ENCODE measurements around the gene EFCAB11. TPM values are rescaled to one million over a fixed set of nuclear protein-coding genes. Genes with fewer than 3 reads are reported as not detected.

Gene EFCAB11
- total RNA-seq, 6 experiments from 2014 or later: 1.7 to 4.7 (median 3.2) TPM

GRCh38 chr14:89794096-89794495 is 160.4 kb downstream of the EFCAB11 start:
- ATAC-seq: no peak
- Histone ChIP-seq H3K27me3 (no peaks in the 10 kb centered on the region), H3K4me3 (no peak overlapping the region), H3K9me3 (no peaks in the 10 kb centered on the region), H3K36me3 (no peaks in the 10 kb centered on the region), H3K27ac (no peak overlapping the region), H3K4me1 (no peaks in the 10 kb centered on the region)
- intact Hi-C loops (cut with DNase I): no loop called here
- DNase-seq: no peak
- 48% methylated on average over 3 of the region's 3 CpGs for WGBS (ENCODE audit: insufficient coverage, low coverage, low lambda C conversion rate, missing lambda C conversion rate)
- TF ChIP-seq CTCF (IDR thresholded peaks at IDR 0.05): no peak
- no peak for TF ChIP-seq POLR2A (IDR thresholded peaks at IDR 0.05)

- ATAC-seq: no peak
- no peak for DNase-seq
- no peaks in the 10 kb centered on the region for H3K4me1 ChIP-seq
- H3K27me3 ChIP-seq: no peaks in the 10 kb centered on the region
- H3K27ac ChIP-seq: no peak overlapping the region
- WGBS (ENCODE audit: insufficient coverage, low coverage, low lambda C conversion rate, missing lambda C conversion rate): 88% methylated on average over 1 of the region's 2 CpGs
- no peaks in the 10 kb centered on the region for H3K36me3 ChIP-seq
- intact Hi-C loops (cut with DNase I): no loop called here
- no peak overlapping the region for H3K4me3 ChIP-seq
- no peaks in the 10 kb centered on the region for H3K9me3 ChIP-seq
- TF ChIP-seq CTCF (IDR thresholded peaks at IDR 0.05) (no peak), POLR2A (IDR thresholded peaks at IDR 0.05) (no peak)
These were observed 161.2 kb downstream of the EFCAB11 start for GRCh38 chr14:89793367-89793716.

DNA sequence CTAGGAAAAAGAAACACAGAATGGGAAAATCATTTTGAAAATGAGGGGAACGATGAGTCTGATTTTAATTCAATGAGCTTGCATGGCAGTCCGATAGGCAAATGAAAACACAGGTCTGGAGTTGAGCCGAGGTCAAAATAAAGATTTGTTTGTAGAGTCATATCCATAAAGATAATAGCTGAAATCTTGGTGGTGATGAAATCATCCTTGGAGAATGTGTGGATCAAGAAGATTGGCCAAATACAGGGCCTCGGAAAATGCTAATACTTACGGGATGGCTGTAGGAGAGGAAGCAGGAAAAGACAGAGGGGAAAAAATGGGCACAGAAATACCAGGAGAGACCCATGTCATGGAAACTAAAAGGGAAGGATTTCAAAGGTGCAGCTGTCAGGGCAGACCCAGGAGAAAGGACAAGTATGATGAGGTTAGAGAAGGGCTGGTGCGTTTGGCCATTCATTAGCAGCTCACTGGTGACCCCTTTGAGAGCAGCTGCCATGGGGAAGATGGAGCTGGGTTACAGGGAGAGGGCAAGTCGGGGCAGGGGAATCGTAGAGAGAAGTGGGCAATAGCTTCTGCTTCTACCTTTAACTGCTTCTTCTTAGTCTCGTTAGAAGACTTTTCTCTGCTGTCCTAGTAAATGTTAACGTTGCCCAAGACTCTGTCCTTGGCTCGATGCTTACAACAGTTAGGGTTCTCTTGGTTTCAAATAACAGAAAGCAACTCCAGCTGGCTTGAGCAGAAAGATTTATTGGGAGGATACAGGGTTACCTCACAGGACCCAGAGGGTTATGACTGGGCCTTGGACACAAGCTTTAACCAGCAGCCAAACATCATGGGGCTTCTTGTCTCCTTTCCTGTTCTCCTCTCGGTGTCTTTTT is 161.8 kb downstream of the EFCAB11 start:
- DNase-seq (no peak), ATAC-seq (no peak)
- intact Hi-C loops (cut with DNase I): no loop called here
- H3K4me1 ChIP-seq: no peaks in the 10 kb centered on the region
- no peak overlapping the region for H3K4me3 ChIP-seq
- TF ChIP-seq CTCF (IDR thresholded peaks at IDR 0.05) (no peak), POLR2A (IDR thresholded peaks at IDR 0.05) (no peak)
- no peak overlapping the region for H3K27ac ChIP-seq
- H3K36me3 ChIP-seq: no peaks in the 10 kb centered on the region
- no peaks in the 10 kb centered on the region for H3K27me3 ChIP-seq
- 94% methylated on average over 8 of the region's 12 CpGs for whole genome bisulfite sequencing (ENCODE audit: insufficient coverage, low coverage, low lambda C conversion rate, missing lambda C conversion rate)
- no peaks in the 10 kb centered on the region for H3K9me3 ChIP-seq

DNA sequence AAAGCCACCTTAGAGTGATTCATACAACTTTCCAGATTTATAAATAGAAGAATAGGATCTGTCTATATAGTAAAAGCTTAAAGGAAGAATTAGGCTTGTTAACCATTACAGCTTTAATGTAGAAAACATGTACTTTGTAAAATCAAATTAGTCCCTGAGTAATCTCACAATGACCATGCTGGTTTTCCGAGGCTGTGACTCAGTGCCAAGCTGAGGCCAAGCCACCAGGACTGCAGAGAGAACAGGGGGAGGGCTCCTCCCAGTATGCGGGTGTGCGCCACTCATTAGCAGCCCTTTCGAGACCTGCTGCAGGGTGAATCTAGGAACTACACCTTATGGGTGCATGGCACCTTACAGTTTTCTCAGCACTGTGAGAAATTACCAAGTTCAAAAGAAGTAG is 167.0 kb downstream of the EFCAB11 start:
- Histone ChIP-seq H3K27me3 (no peaks in the 10 kb centered on the region), H3K4me3 (no peak overlapping the region), H3K9me3 (no peaks in the 10 kb centered on the region), H3K4me1 (no peaks in the 10 kb centered on the region), H3K36me3 (no peaks in the 10 kb centered on the region), H3K27ac (no peak overlapping the region)
- ATAC-seq (no peak), DNase-seq (no peak)
- TF ChIP-seq CTCF (IDR thresholded peaks at IDR 0.05) (no peak), POLR2A (IDR thresholded peaks at IDR 0.05) (no peak)
- 67% methylated on average over 2 of the region's 4 CpGs for WGBS (ENCODE audit: insufficient coverage, low coverage, low lambda C conversion rate, missing lambda C conversion rate)
- intact Hi-C loops (cut with DNase I): no loop called here
